SK-MEL-5 (cell line): Measurements from ENCODE around the gene TP73. TPM values are rescaled to one million over a fixed set of nuclear protein-coding genes. Genes with fewer than 3 reads are reported as not detected.

Experiments used
- DNase-seq: peaks from one replicate; pipeline ENCODE4 v3.0.0-alpha.2; 2016; ENCODE audit warnings: low read depth, low spot score
- in situ Hi-C: cut with HindIII; loops from 2 replicates; pipeline ENCODE4 v1.10.0; 2016; ENCODE audit warnings: low sequenced_read_pairs, high pct_unique_total_duplicates, low pct_unique_long_range_greater_than_20kb
- total RNA-seq: library from RNA; depleted of rRNA; stranded (reverse); fragments of >200 nt; shearing (Covaris generic); gene quantifications from 2 replicates; pipeline ENCODE4 v1.2.3, GENCODE V29; 2014

The TP73 gene
- total RNA-seq, 1 experiment from 2014 or later = 0.32 TPM

DNA sequence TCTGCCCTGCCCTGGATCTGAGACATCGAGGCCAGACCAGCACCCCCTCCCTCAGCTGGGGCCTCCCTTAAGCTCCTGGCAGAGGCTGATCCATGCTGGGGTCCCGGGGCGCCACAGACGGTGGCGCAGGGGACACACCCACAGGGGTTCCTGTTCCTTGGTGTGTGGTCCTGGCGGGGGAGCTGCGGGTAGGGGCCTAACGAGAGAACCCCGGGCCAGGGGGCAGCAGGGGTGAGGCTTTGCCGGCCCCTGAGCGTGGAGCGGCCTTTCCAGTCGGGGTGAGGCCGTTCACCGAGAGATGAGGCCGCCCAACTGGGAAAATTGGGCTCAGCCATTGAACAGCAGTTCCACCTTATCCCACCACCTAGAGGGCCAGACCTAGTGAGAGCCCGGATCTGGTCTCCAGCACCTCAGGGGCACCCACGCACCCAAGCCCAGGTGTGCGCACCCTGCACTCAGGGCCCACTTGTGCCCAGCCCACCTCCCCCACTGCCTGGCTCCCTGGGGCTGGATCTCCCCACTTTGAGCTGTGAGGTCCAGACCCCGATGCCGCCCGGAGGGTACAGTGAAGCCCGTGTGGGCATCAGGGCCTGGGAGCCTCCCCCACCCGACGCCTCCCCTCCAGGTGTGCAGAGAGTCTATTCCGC, 54.5 kb downstream of the TP73 start:
- DNase-seq = no peak
- in situ Hi-C loops = no loop called here

DNA sequence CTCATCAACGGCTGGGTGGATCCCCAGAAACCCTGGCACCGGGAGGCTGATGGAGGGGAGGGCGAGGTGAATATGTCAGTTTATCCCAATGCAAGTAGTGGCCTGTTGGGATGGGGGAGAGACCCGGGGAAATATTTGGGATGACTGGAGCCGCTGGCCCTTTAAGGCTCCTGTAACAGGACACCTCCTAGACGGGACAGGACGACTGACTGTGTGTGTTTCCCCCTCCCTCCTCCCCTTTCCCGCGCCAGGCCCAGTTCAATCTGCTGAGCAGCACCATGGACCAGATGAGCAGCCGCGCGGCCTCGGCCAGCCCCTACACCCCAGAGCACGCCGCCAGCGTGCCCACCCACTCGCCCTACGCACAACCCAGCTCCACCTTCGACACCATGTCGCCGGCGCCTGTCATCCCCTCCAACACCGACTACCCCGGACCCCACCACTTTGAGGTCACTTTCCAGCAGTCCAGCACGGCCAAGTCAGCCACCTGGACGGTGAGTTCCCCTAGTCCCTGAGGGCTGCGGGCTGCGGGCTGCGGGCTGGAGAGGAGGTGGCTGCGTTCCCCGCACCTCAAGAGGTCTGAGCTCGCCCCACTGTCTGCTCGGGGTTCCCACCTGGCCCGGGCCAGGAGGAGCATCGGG, 55.1 kb downstream of the TP73 start:
- DNase-seq = no peak
- in situ Hi-C loops = no loop called here

GRCh38 chr1:3707939-3708328, 55.6 kb downstream of the TP73 start:
- no peak for DNase-seq
- in situ Hi-C loops = no loop called here

DNA sequence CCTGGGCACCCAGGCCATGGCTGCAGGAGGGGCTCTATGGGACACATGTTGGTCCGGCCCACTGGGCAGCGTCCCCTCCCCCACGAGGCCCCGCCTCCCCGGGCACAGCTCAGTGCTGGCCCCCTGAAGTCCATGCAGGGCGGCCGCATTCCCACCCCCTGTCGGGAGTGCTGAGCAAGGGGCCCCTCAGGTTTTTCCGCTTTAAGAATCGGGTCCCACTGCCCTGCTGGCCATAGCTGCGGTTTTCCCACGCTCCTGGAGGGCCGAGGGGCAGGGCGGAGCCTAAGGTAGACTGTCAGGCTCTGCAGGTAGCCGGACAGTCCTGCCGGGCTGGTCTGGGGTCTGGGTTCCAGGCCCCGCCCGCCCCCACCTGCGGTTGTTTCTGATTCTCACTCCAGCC, 56.5 kb downstream of the TP73 start:
- in situ Hi-C loops = no loop called here
- no peak for DNase-seq

DNA sequence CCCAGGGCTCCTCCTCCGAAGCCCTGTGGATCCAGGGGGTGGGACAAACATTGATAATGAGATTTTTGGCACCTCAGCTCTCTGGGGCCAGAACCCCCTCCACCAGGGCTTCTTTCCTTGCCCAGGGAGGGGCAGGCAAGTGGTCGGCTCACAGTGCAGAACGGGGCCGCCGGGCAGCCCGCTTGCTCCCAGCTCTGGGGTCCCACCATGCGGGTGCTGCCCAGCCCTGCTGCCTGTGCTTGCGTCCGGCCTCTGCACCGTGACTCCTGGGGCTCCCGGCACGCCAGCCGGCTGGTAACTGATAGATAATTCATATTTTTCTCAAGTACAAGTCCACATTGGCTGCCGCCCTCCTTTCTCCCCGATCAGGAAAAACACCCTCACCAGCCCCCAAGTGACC, 57.9 kb downstream of the TP73 start:
- no peak for DNase-seq

DNA sequence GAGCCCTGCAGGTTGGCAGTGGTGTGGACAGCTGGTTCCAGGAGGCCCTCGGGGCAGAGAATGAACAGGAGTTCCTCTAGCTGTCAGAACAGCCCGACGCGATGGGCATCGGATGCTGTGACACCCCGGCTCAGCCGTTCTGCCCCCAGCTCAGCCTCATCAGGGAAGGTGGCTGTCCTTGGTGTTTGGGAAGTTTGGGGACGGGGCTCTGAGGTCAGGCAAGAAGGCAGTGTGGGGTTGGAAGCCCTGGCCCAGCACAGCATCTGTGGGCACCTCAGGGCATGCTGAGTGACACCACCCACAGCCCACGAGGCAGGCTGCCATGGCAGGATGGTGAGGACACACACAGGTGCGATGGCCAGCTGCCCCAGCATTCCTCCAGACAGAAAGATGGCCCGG, 59.1 kb downstream of the TP73 start:
- no peak for DNase-seq
- in situ Hi-C loops = no loop called here

More for the DNA sequence above, 57.9 kb downstream of the TP73 start:
- in situ Hi-C loops = no loop called here

GRCh38 chr1:3711780-3712451, 59.6 kb downstream of the TP73 start:
- no peak for DNase-seq
- in situ Hi-C loops = no loop called here

DNA sequence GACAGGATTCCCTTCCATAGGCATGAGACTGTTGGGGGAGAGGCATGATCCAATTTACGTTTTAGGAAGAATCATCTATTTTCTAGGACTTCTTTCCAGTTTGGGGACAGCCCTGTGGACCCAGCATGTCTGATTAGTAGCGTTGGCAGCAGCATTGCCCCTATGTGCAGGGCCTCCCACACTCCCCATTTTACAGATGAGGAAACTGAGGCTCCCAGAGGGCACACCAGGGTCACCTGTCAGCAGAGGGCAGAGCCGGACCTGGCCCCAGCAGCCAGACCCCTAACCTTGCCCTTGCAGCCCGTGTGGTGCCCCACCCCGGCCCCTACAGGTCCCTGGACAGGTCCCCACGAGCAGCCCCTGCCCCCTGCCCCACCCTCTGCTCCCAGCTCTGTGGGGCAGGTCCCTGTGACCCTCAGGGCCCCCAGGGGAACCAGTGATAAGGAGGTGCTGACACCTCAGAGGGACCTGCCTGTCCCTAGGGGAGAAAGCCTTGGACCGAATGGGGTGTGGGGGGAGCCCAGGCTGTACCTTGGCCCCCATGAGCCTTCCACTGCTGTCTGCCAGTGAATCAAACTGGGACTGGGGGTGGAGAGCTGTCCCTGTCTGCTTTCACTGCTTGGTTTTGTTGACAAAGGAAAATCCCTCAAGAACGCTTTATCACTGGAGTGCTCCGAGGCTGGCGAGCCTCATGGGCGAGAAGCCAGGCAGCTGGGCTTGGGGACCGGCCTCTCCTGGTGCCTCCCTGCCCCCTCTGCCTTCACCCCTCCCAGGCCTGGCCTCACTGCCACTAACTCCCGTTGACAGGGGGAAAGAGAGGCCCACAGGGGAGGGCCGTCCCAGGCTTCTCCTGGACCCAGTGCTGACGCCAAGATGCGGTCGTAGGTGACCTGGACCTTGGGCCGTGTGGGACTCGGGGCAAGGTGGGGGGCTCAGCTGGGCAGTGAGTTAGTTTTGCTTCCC, 60.5 kb downstream of the TP73 start:
- DNase-seq = no peak
- in situ Hi-C loops = no loop called here

DNA sequence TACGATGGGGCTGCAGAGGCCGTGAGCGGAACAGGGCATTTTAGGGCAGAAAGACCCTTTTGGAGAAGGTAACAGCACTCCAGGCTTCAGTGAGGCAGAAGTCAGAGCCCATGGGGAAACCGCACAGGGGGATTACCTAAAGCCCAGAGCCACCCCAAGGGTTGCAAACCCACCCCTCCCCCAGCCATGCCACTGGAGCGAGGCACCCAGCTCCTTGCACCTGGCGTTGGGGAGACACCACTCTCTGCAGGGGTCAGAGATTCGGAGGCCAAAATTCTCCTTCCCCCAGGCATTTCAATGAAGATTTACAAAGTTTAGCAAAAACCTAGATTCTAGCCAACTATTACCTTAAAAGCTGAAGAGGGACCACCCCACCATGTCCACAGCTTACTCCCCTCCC, 61.5 kb downstream of the TP73 start:
- no peak for DNase-seq
- in situ Hi-C loops = no loop called here

GRCh38 chr1:3714284-3714741, 62.0 kb downstream of the TP73 start:
- DNase-seq = no peak
- in situ Hi-C loops = no loop called here

- in situ Hi-C loops = no loop called here
- no peak for DNase-seq
Observed at GRCh38 chr1:3714814-3715213, 62.5 kb downstream of the TP73 start.

GRCh38 chr1:3716351-3716750, 64.0 kb downstream of the TP73 start:
- in situ Hi-C loops = no loop called here
- DNase-seq = no peak

DNA sequence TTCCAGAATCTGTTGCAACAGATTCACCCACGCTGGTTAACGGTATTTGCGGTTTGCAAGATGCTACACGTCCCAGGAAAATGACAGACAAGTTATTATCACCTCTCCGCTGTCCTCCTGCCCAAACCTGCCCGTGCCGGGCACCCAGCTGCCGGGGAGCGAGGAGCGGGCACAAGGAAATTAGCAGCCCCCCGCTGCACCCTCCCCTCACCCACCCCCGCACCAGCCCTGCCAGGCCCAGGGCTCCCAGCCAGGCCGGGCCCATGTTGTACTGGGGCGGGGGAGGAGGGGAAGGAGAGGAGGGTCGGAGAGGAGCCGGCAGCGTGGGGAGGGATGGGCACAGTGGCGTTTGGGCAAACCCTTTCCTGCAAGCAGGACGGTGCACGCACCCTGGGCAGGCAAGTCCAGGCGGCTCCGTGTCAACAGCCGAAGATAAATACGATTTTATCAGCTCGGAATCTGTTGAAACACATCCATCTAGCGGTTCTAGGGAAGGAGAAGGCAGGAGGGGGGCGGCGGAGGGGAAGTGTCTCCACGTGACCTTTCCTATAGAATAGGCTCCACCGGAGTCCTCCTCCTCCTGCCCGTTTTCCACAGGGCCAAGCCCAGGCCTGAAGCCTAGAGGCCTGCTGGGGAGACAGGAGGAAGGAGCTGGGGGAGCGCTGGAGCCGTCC, 64.9 kb downstream of the TP73 start:
- no peak for DNase-seq
- in situ Hi-C loops = no loop called here

DNA sequence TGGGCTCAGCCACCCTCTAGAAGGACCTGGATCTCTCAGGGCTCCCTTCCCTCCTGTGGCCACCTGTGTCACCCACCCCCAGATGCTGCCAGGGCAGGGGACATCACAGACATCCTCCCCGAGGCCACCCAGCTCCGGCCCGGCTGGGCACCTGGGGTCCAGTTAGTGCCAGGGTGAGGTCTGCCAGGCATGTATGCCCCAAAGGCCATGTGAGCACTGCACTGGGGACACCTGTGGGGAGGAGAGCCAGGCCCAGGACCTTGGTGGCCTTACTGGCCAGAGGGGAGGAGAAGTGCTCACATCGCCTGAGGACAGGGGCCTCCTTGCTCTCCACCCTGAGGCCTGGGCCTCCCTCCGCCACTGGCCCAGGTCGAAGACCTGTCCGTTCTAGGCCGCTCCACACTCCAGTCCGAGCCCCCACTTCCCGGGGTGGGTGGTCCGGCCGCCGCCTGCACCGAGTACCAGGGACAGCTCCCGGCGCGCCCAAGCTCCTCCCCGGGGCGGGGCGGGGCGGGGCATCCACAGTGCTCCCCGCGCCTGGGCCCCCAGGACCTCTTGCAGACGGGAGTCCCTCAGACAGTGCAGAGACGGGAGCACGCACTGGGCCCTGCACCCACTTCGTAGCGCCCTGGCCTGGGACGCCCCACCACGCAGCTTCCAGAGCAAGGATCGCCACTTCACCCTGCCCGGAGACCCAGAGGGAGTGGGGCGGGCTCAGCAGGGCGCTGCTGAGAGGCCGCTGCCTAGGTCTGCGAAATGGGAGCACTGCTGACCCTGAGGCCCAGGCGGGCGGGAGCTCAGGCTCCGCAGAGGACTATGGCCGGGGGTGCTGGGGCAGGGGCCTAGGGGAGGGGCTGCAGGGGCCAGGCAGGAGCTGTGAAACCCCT, 65.6 kb downstream of the TP73 start:
- in situ Hi-C loops = no loop called here
- no peak for DNase-seq

DNA sequence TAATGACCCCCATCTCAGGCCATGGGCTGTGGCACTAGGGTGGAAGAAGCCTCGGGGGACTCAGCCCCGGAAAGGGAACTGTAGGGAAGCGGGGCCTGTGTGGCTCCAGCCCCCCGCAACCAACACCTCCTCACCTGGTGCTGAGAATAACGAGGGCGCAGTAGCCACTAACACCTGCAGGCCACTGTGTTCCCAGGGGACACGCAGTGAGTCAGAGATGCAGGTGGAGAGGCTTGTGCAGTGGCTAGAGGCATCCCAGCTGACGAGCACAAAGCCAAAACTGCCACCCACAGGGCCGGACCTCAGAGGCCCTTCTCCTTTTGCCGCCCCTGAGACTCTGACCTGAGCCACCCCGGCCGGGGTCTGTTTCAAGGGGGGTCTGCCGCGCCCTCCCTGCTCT, 66.4 kb downstream of the TP73 start:
- DNase-seq = no peak
- in situ Hi-C loops = no loop called here

GRCh38 chr1:3721955-3722465, 69.7 kb downstream of the TP73 start:
- no peak for DNase-seq
- in situ Hi-C loops = no loop called here
